H1 (cell line): ENCODE data around the gene CCN6. TPM values are rescaled to one million over a fixed set of nuclear protein-coding genes. Genes with fewer than 3 reads are reported as not detected.

Experiments used
- CTCF ChIA-PET: fragments of 300-600 bp; sonication (Branson Sonifier 250); formaldehyde crosslinking; loops from one replicate; lab custom pipeline; 2021; ENCODE audit not compliant: partially characterized antibody; lab: Charles Lee
- POLR2A ChIA-PET: fragments of 300-600 bp; sonication (Branson Sonifier 250); formaldehyde crosslinking; loops from one replicate; lab custom pipeline; 2021; ENCODE audit warnings: inconsistent platforms; ENCODE audit not compliant: partially characterized antibody; lab: Charles Lee
- DNase-seq, 2 experiments: peaks; one replicate each; pipeline versions ENCODE4 v3.0.0 to v3.0.0-alpha.2; 2010 to 2022; ENCODE audit warnings: low spot score in 2 of 2, low read depth in 1 of 2, mixed read lengths in 1 of 2
- FAIRE-seq: peaks from 2 replicates; lab custom pipeline; 2011; peaks lifted over from hg19 to GRCh38; lab: Jason Lieb, UNC
- H2AFZ ChIP-seq: 2 replicates; pipeline ENCODE4 v1.8.1; 2012; ENCODE audit warnings: low read length, inconsistent platforms
- H2AK5ac ChIP-seq: 2 replicates; pipeline ENCODE4 v1.6.1; 2013; ENCODE audit warnings: low read depth, low read length
- H2BK120ac ChIP-seq: replicated peaks from 2 replicates; pipeline ENCODE3; 2013; ENCODE audit warnings: low read depth, low read length, inconsistent platforms
- H2BK12ac ChIP-seq: 2 replicates; pipeline ENCODE4 v1.6.1; 2013; ENCODE audit warnings: low read depth, low read length
- H2BK15ac ChIP-seq: 2 replicates; pipeline ENCODE4 v1.6.1; 2013; ENCODE audit warnings: low read length
- H2BK20ac ChIP-seq: 2 replicates; pipeline ENCODE4 v1.6.1; 2013; ENCODE audit warnings: low read length
- H2BK5ac ChIP-seq: 2 replicates; pipeline ENCODE4 v1.6.1; 2013; ENCODE audit warnings: low read depth, low read length
- H3K14ac ChIP-seq: 2 replicates; pipeline ENCODE4 v1.6.1; 2013; ENCODE audit warnings: inconsistent platforms; ENCODE audit not compliant: insufficient read length
- H3K18ac ChIP-seq: 2 replicates; pipeline ENCODE4 v1.6.1; 2013; ENCODE audit warnings: low read length; ENCODE audit errors: extremely low read depth
- H3K23ac ChIP-seq: 2 replicates; pipeline ENCODE4 v1.6.1; 2013; ENCODE audit warnings: inconsistent platforms; ENCODE audit not compliant: insufficient read length
- H3K23me2 ChIP-seq: 2 replicates; pipeline ENCODE4 v1.6.1; 2013; ENCODE audit warnings: low read depth, low read length
- H3K27ac ChIP-seq: 2 replicates; pipeline ENCODE4 v1.6.1; 2011; ENCODE audit warnings: low read depth, low read length, inconsistent platforms
- H3K27me3 ChIP-seq, 4 experiments: replicated peaks in 1 of 4; 1 replicate in 1 of 4; 2 replicates in 3 of 4; pipeline versions ENCODE4 v1.6.1 to v1.8.1; 2011 to 2013; ENCODE audit warnings: low read length in 3 of 4, mild to moderate bottlenecking in 3 of 4, inconsistent platforms in 2 of 4, mixed read lengths in 2 of 4, moderate library complexity in 1 of 4; ENCODE audit not compliant: control insufficient read depth in 3 of 4, insufficient read depth in 3 of 4; ENCODE audit errors: extremely low read depth in 1 of 4
- H3K36me3 ChIP-seq, 4 experiments: 2 replicates each; pipeline versions ENCODE4 v1.6.1 to v1.8.1; 2011 to 2013; ENCODE audit warnings: mild to moderate bottlenecking in 4 of 4, low read length in 3 of 4, moderate library complexity in 2 of 4, control low read depth in 1 of 4, inconsistent platforms in 1 of 4; ENCODE audit not compliant: insufficient read depth in 4 of 4, control insufficient read depth in 2 of 4
- H3K4ac ChIP-seq: replicated peaks from 2 replicates; pipeline ENCODE3; 2013; ENCODE audit warnings: low read length, low read depth, mixed read lengths, inconsistent platforms; ENCODE audit not compliant: insufficient read length
- H3K4me1 ChIP-seq, 4 experiments: replicated peaks in 1 of 4; 1 replicate in 1 of 4; 2 replicates in 3 of 4; pipeline versions ENCODE4 v1.6.1 to v1.8.1; 2011 to 2013; ENCODE audit warnings: low read length in 3 of 4, inconsistent platforms in 2 of 4, mixed read lengths in 1 of 4; ENCODE audit not compliant: insufficient read depth in 4 of 4, control insufficient read depth in 3 of 4
- H3K4me2 ChIP-seq, 2 experiments: 2 replicates each; pipeline versions ENCODE4 v1.6.1 to v1.8.1; 2011 to 2013; ENCODE audit warnings: low read depth in 2 of 2, low read length in 2 of 2, control low read depth in 1 of 2, inconsistent platforms in 1 of 2, mild to moderate bottlenecking in 1 of 2; ENCODE audit not compliant: insufficient read depth in 1 of 2
- H3K4me3 ChIP-seq, 4 experiments: fragments of 200-600, 300-600 bp in 1 of 4; sonication (generic), shearing (Covaris generic), sonication (Bioruptor Twin) in 1 of 4; 2 replicates each; pipeline versions ENCODE4 v1.5.1 to v1.8.1; 2011 to 2016; ENCODE audit warnings: low read length in 4 of 4, low read depth in 3 of 4, control low read depth in 2 of 4, inconsistent platforms in 2 of 4, mild to moderate bottlenecking in 2 of 4, mixed read lengths in 1 of 4, moderate library complexity in 1 of 4; ENCODE audit not compliant: insufficient read depth in 2 of 4; ENCODE audit errors: extremely low read depth in 1 of 4
- H3K56ac ChIP-seq: replicated peaks from 2 replicates; pipeline ENCODE3; 2013; ENCODE audit warnings: low read depth, mild to moderate bottlenecking, mixed read lengths, low read length, inconsistent platforms; ENCODE audit not compliant: insufficient read length
- H3K79me1 ChIP-seq: 2 replicates; pipeline ENCODE4 v1.6.1; 2013; ENCODE audit warnings: low read depth, low read length, control low read depth
- H3K79me2 ChIP-seq, 2 experiments: 2 replicates each; pipeline versions ENCODE4 v1.6.1 to v1.8.1; 2012 to 2013; ENCODE audit warnings: low read length in 2 of 2, mild to moderate bottlenecking in 2 of 2, inconsistent platforms in 1 of 2; ENCODE audit not compliant: insufficient read depth in 2 of 2, control insufficient read depth in 1 of 2
- H3K9ac ChIP-seq, 4 experiments: replicated peaks in 1 of 4; 1 replicate in 1 of 4; 2 replicates in 3 of 4; pipeline versions ENCODE4 v1.6.1 to v1.8.1; 2011 to 2013; ENCODE audit warnings: low read depth in 3 of 4, low read length in 3 of 4, control low read depth in 2 of 4, mild to moderate bottlenecking in 2 of 4, moderate library complexity in 2 of 4, inconsistent platforms in 1 of 4; ENCODE audit errors: extremely low read depth in 1 of 4
- H3K9me3 ChIP-seq, 2 experiments: 2 replicates each; pipeline versions ENCODE4 v1.6.1 to v1.8.1; 2012 to 2013; ENCODE audit warnings: mild to moderate bottlenecking in 2 of 2, moderate library complexity in 2 of 2, control low read depth in 1 of 2, inconsistent platforms in 1 of 2, low read depth in 1 of 2, low read length in 1 of 2, mixed read lengths in 1 of 2; ENCODE audit not compliant: insufficient read depth in 2 of 2
- H4K20me1 ChIP-seq, 2 experiments: replicated peaks in 1 of 2; 2 replicates each; pipeline versions ENCODE3 to v1.8.1; 2011 to 2013; ENCODE audit warnings: inconsistent platforms in 2 of 2, low read length in 2 of 2, mild to moderate bottlenecking in 1 of 2; ENCODE audit not compliant: insufficient read depth in 2 of 2, control insufficient read depth in 1 of 2
- H4K5ac ChIP-seq: 2 replicates; pipeline ENCODE4 v1.6.1; 2013; ENCODE audit warnings: low read length, low read depth, mixed read lengths, inconsistent platforms; ENCODE audit not compliant: insufficient read length
- H4K8ac ChIP-seq: 2 replicates; pipeline ENCODE4 v1.8.0; 2013; ENCODE audit warnings: mild to moderate bottlenecking, moderate library complexity, low read length, inconsistent platforms; ENCODE audit not compliant: insufficient read depth; ENCODE audit errors: extremely low read depth
- H4K91ac ChIP-seq: replicated peaks from 2 replicates; pipeline ENCODE3; 2013; ENCODE audit warnings: low read length, mixed read lengths, inconsistent platforms; ENCODE audit not compliant: insufficient read length
- ASH2L ChIP-seq: fragments of 200-600, 300-600 bp; sonication (generic); IDR thresholded peaks from one replicate; pipeline ENCODE4 v1.7.1; 2017; ENCODE audit warnings: low read length
- BCL11A ChIP-seq, 2 experiments: IDR thresholded peaks; one replicate each; pipeline ENCODE4 v1.6.1; 2011; ENCODE audit warnings: low read depth in 2 of 2, low read length in 2 of 2, mild to moderate bottlenecking in 2 of 2
- CTBP2 ChIP-seq: IDR thresholded peaks from 2 replicates; pipeline ENCODE4 v1.7.0; 2011; ENCODE audit warnings: borderline replicate concordance, mild to moderate bottlenecking, moderate library complexity, mixed read lengths, low read length; ENCODE audit not compliant: insufficient read depth, insufficient read length
- CTCF ChIP-seq, 3 experiments: IDR thresholded peaks; 1 replicate in 2 of 3; 2 replicates in 1 of 3; pipeline versions ENCODE4 v1.5.1 to v1.6.1; 2011; ENCODE audit warnings: low read length in 3 of 3, mild to moderate bottlenecking in 3 of 3, inconsistent platforms in 2 of 3, low read depth in 1 of 3, moderate library complexity in 1 of 3; ENCODE audit not compliant: insufficient read depth in 1 of 3; ENCODE audit errors: control extremely low read depth in 1 of 3
- HDAC6 ChIP-seq: IDR thresholded peaks from one replicate; pipeline ENCODE4 v1.7.1; 2012; ENCODE audit warnings: low read depth, mild to moderate bottlenecking, inconsistent platforms, low read length, moderate library complexity
- POU5F1 ChIP-seq: IDR thresholded peaks from 2 replicates; pipeline ENCODE4 v1.6.1; 2011; ENCODE audit warnings: low read depth, mild to moderate bottlenecking, low read length, moderate library complexity
- RNF2 ChIP-seq: fragments of 200-900, 300-1000 bp; sonication (generic); IDR thresholded peaks from 2 replicates; pipeline ENCODE4 v1.7.1; 2016; ENCODE audit warnings: borderline replicate concordance, low read depth, mild to moderate bottlenecking, antibody characterized with exemption, low read length; ENCODE audit not compliant: poor library complexity, severe bottlenecking; ENCODE audit errors: missing control alignments
- SAP30 ChIP-seq: fragments of 300-600 bp; sonication (generic); IDR thresholded peaks from 2 replicates; pipeline ENCODE4 v1.7.1; 2012; ENCODE audit warnings: low read length, moderate library complexity, mild to moderate bottlenecking, inconsistent platforms; ENCODE audit not compliant: insufficient read depth, insufficient replicate concordance
- YY1 ChIP-seq: IDR thresholded peaks from 2 replicates; pipeline ENCODE4 v1.6.1; 2011; ENCODE audit warnings: low read depth, mild to moderate bottlenecking, low read length
- WGBS, 2 experiments: shearing (Covaris generic) in 1 of 2; methylation state at CpG; one replicate each; pipeline versions ENCODE4 v1.1.6 to v1.1.7; 2013 to 2015; ENCODE audit warnings: low lambda C conversion rate in 2 of 2, mixed read lengths in 2 of 2, inconsistent platforms in 1 of 2, low coverage in 1 of 2, missing lambda C conversion rate in 1 of 2; ENCODE audit not compliant: insufficient replicate concordance in 2 of 2, insufficient coverage in 1 of 2, insufficient read length in 1 of 2; ENCODE audit errors: extremely low coverage in 1 of 2, missing lambda C conversion rate in 1 of 2; 5-methylcytosine and 5-hydroxymethylcytosine counted together
- polyA plus RNA-seq, 7 experiments: library from polyadenylated mRNA; depleted of rRNA in 3 of 7; stranded (reverse) in 5 of 7; unstranded in 2 of 7; fragments of >200 nt in 5 of 7; fragments of 200-250 nt in 2 of 7; gene quantifications; 1 replicate in 5 of 7; 2 replicates in 1 of 7; 4 replicates in 1 of 7; pipeline versions ENCODE4 v1.2.1 to v1.2.3, GENCODE V29; 2011 to 2013; ENCODE audit warnings: missing spikeins in 2 of 7, mixed read lengths in 2 of 7
- total RNA-seq: library from RNA; stranded (reverse); fragmentation: NEBNext Ultra II Directional; extraction: Animal tissue kit (Norgen Biotek cat#: 25700); gene quantifications from 2 replicates; pipeline ENCODE4 v1.2.1, GENCODE V29; 2021

CCN6 gene
- total and polyA plus RNA-seq, 2 of the 8 experiments (the other 6 are each of a cell fraction or from before 2014, with no cell fraction given), result not detected

DNA sequence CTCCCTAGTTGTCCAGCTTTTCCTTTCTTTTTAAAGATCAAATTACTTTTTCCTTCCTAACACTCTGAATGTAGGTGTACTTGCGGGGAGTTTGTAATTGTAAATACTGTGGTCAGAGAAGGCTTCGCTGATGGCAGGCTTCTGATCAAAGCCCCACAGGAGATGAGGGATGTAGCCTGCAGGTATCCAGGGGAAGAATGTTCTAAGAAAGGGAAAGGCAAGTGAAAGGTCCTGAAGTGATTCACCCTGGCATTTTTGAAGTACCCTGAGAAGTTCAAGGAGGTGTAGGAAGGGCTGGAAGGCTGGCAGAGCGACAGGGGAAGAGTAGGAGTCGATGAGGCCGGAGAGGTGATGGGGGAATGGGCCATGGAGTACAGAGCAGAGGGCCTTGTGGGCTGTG, 38.2 kb upstream of the CCN6 start:
- Histone ChIP-seq H3K79me1 (no peaks in the 10 kb centered on the region), H3K36me3 (no peaks in the 10 kb centered on the region), H3K27me3 (no peaks in the 10 kb centered on the region), H3K23me2 (no peaks in the 10 kb centered on the region), H3K18ac (no peak overlapping the region), H3K9me3 (no peaks in the 10 kb centered on the region)
- TF ChIP-seq CTBP2 (no peak), YY1 (no peak), ASH2L (no peak), POU5F1 (no peak), BCL11A (IDR thresholded peaks at IDR 0.05; ENCODE audit: low read depth in 2 of 2, low read length in 2 of 2) (no peak), RNF2 (no peak), SAP30 (no peak), CTCF (IDR thresholded peaks at IDR 0.05; ENCODE audit: control extremely low read depth in 1 of 3, insufficient read depth in 1 of 3, low read depth in 1 of 3, low read length in 3 of 3) (no peak), HDAC6 (no peak)
- TF ChIP-seq, all 59 proteins: peak for 0
- Histone ChIP-seq H2BK5ac (no peak overlapping the region), H2BK15ac (no peak overlapping the region), H2BK12ac (no peak overlapping the region), H3K79me2 (no peaks in the 10 kb centered on the region), H2BK20ac (no peak overlapping the region), H3K27ac (no peak overlapping the region), H4K20me1 (no peaks in the 10 kb centered on the region), H4K5ac (no peak overlapping the region), H3K4ac (no peak overlapping the region), H2AFZ (no peak overlapping the region), H3K56ac (no peak overlapping the region), H4K91ac (no peak overlapping the region), H3K23ac (no peak overlapping the region), H3K9ac (no peak overlapping the region), H3K4me2 (no peak overlapping the region), H2BK120ac (no peak overlapping the region), H3K14ac (no peak overlapping the region), H3K4me3 (no peak overlapping the region), H3K4me1 (no peaks in the 10 kb centered on the region), H4K8ac (no peak overlapping the region), H2AK5ac (no peak overlapping the region)
- ChIA-PET POLR2A (no interaction called here), CTCF (interaction anchor here (2.6 to 12.2 kb wide), 3 partner anchors 12 to 306 kb away, joined by 9 to 92 read pairs (median 14); no protein-coding TSS in a partner anchor)
- 95% methylated on average over 5 of the region's 5 CpGs; no CpG with 5 or more reads in 1 of the 2 experiments for WGBS, 2 experiments
- DNase-seq (no peak), FAIRE-seq (no peak)
